WTC11 (cell line): ENCODE measurements around the gene HSD3B7. TPM values are rescaled to one million over a fixed set of nuclear protein-coding genes. Genes with fewer than 3 reads are reported as not detected.

Source experiments
- ATAC-seq: fragments of 200-7000 bp; cut with Tn5 transposase; 2 replicates; pipeline ENCODE4 v1.10.0; 2021; ENCODE audit warnings: mild to moderate bottlenecking, moderate library complexity
- CTCF ChIA-PET: fragments of 300-600 bp; sonication (Branson Sonifier 250); formaldehyde crosslinking; loops from one replicate; lab custom pipeline; 2021; ENCODE audit warnings: antibody characterized with exemption; lab: Charles Lee
- POLR2A ChIA-PET: fragments of 350-600 bp; sonication (Branson Sonifier 250); formaldehyde crosslinking; loops from one replicate; lab custom pipeline; 2021; ENCODE audit warnings: antibody characterized with exemption; lab: Charles Lee
- DNase-seq: peaks from one replicate; pipeline ENCODE4 v3.0.0; 2021; ENCODE audit warnings: low spot score
- H3K27ac Mint-ChIP-seq: 2 replicates; pipeline ENCODE4 v1.8.0; 2021; ENCODE audit warnings: mixed read lengths
- H3K27me3 Mint-ChIP-seq: 2 replicates; pipeline ENCODE4 v1.8.0; 2021; ENCODE audit warnings: low read depth, mild to moderate bottlenecking, moderate library complexity, mixed read lengths
- H3K36me3 Mint-ChIP-seq: 2 replicates; pipeline ENCODE4 v1.8.0; 2021; ENCODE audit warnings: mixed read lengths
- H3K4me1 Mint-ChIP-seq: 2 replicates; pipeline ENCODE4 v1.8.0; 2022; ENCODE audit warnings: mixed read lengths
- H3K4me3 Mint-ChIP-seq: 2 replicates; pipeline ENCODE4 v1.8.0; 2021; ENCODE audit warnings: mild to moderate bottlenecking, moderate library complexity, mixed read lengths
- H3K9me3 Mint-ChIP-seq: 2 replicates; pipeline ENCODE4 v1.8.0; 2021; ENCODE audit warnings: mixed read lengths
- CREM ChIP-seq: sonication (generic); formaldehyde crosslinking; IDR thresholded peaks from 2 replicates; pipeline ENCODE4 v1.8.1; 2022; ENCODE audit warnings: mild to moderate bottlenecking, missing genetic modification reagents, moderate library complexity
- ELF4 ChIP-seq: sonication (generic); formaldehyde crosslinking; IDR thresholded peaks from 2 replicates; pipeline ENCODE4 v1.8.1; 2022; ENCODE audit warnings: low read depth, mild to moderate bottlenecking, moderate library complexity, missing genetic modification reagents
- HMGA2 ChIP-seq: fragments of 250-450 bp; sonication (Bioruptor Pico); IDR thresholded peaks from 2 replicates; pipeline ENCODE4 v1.4.0; 2021; ENCODE audit warnings: mild to moderate bottlenecking, moderate library complexity
- JAZF1 ChIP-seq: fragments of 250-450 bp; sonication (Bioruptor Pico); IDR thresholded peaks from 2 replicates; pipeline ENCODE4 v1.9.0; 2021; ENCODE audit warnings: moderate library complexity, mild to moderate bottlenecking, inconsistent platforms
- KAT7 ChIP-seq: sonication (generic); formaldehyde crosslinking; IDR thresholded peaks from 2 replicates; pipeline ENCODE4 v1.8.1; 2023; ENCODE audit warnings: missing genetic modification reagents, mild to moderate bottlenecking, borderline replicate concordance
- NR2C2 ChIP-seq: sonication (generic); formaldehyde crosslinking; IDR thresholded peaks from 2 replicates; pipeline ENCODE4 v1.8.0; 2022; ENCODE audit warnings: mild to moderate bottlenecking, missing genetic modification reagents
- OVOL2 ChIP-seq: fragments of 250-450 bp; sonication (Bioruptor Pico); IDR thresholded peaks from 2 replicates; pipeline ENCODE4 v1.9.0; 2021; ENCODE audit warnings: mild to moderate bottlenecking, borderline replicate concordance
- RELA ChIP-seq: sonication (generic); formaldehyde crosslinking; IDR thresholded peaks from 2 replicates; pipeline ENCODE4 v1.8.1; 2022; ENCODE audit warnings: missing genetic modification reagents, mild to moderate bottlenecking, borderline replicate concordance
- SP1 ChIP-seq: sonication (generic); formaldehyde crosslinking; conservative IDR thresholded peaks from 2 replicates; pipeline ENCODE4 v1.8.1; 2022; ENCODE audit warnings: missing genetic modification reagents
- total RNA-seq: library from RNA; stranded (reverse); gene quantifications from 3 replicates; pipeline ENCODE4 v1.2.3, GENCODE V29; 2021
- TF ChIP-seq, protein P1 (sequence below): sonication (generic); formaldehyde crosslinking; IDR thresholded peaks from 2 replicates; pipeline ENCODE4 v1.8.1; 2022; ENCODE audit warnings: low read depth, missing genetic modification reagents, borderline replicate concordance
- TF ChIP-seq, protein P2 (sequence below): sonication (generic); formaldehyde crosslinking; IDR thresholded peaks from 2 replicates; pipeline ENCODE4 v1.8.1; 2022; ENCODE audit warnings: mild to moderate bottlenecking, missing genetic modification reagents, moderate library complexity, borderline replicate concordance
- TF ChIP-seq, protein P3 (sequence below): fragments of 250-450 bp; sonication (Bioruptor Pico); IDR thresholded peaks from 2 replicates; pipeline ENCODE4 v1.9.0; 2021; ENCODE audit warnings: moderate library complexity, mild to moderate bottlenecking, inconsistent platforms, borderline replicate concordance
- TF ChIP-seq, protein P4 (sequence below): fragments of 250-450 bp; sonication (Bioruptor Pico); IDR thresholded peaks from 2 replicates; pipeline ENCODE4 v1.9.0; 2021; ENCODE audit warnings: mild to moderate bottlenecking, borderline replicate concordance
- TF ChIP-seq, protein P5 (sequence below): fragments of 250-450 bp; sonication (Bioruptor Pico); IDR thresholded peaks from 2 replicates; pipeline ENCODE4 v1.9.0; 2021; ENCODE audit warnings: mild to moderate bottlenecking
- TF ChIP-seq, protein P6 (sequence below): sonication (generic); formaldehyde crosslinking; IDR thresholded peaks from 2 replicates; pipeline ENCODE4 v1.8.1; 2023; ENCODE audit warnings: mild to moderate bottlenecking, missing genetic modification reagents
- TF ChIP-seq, protein P7 (sequence below): fragments of 250-450 bp; sonication (Bioruptor Pico); IDR thresholded peaks from 2 replicates; pipeline ENCODE4 v1.8.0; 2021; ENCODE audit warnings: mild to moderate bottlenecking

HSD3B7 gene
- total RNA-seq, 1 experiment from 2014 or later, result 4.5 TPM

DNA sequence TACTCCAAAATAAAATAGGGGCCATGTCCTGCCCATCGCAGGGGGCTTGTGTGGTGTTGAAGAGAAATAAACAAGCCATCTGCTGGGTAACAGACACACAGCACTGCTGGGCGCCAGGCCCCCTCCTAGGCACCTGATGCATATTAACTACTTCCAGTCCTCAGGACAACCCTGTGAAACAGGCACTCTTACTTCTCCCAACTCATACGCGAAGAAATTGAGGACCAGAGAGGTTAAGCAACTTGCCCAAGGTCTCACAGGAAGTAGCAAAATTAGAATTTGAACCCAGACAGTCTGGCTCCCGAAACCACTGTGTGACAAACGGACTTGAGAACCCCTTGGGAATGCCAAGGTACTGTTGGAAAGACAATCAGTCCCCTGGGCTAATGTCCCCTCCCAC lies 22.7 kb downstream of the HSD3B7 start (continued):
- TF ChIP-seq, protein P1, sequence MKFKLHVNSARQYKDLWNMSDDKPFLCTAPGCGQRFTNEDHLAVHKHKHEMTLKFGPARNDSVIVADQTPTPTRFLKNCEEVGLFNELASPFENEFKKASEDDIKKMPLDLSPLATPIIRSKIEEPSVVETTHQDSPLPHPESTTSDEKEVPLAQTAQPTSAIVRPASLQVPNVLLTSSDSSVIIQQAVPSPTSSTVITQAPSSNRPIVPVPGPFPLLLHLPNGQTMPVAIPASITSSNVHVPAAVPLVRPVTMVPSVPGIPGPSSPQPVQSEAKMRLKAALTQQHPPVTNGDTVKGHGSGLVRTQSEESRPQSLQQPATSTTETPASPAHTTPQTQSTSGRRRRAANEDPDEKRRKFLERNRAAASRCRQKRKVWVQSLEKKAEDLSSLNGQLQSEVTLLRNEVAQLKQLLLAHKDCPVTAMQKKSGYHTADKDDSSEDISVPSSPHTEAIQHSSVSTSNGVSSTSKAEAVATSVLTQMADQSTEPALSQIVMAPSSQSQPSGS (CRISPR knock-in tag), result no peak
- TF ChIP-seq KAT7 (CRISPR knock-in tag), result no peak
- TF ChIP-seq, protein P2, sequence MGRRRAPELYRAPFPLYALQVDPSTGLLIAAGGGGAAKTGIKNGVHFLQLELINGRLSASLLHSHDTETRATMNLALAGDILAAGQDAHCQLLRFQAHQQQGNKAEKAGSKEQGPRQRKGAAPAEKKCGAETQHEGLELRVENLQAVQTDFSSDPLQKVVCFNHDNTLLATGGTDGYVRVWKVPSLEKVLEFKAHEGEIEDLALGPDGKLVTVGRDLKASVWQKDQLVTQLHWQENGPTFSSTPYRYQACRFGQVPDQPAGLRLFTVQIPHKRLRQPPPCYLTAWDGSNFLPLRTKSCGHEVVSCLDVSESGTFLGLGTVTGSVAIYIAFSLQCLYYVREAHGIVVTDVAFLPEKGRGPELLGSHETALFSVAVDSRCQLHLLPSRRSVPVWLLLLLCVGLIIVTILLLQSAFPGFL, result no peak
- no peak for TF ChIP-seq OVOL2 (CRISPR knock-in tag)
- TF ChIP-seq, protein P3, sequence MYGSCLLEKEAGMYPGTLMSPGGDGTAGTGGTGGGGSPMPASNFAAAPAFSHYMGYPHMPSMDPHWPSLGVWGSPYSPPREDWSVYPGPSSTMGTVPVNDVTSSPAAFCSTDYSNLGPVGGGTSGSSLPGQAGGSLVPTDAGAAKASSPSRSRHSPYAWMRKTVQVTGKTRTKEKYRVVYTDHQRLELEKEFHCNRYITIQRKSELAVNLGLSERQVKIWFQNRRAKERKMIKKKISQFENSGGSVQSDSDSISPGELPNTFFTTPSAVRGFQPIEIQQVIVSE (CRISPR knock-in tag), result no peak
- no peak for TF ChIP-seq SP1 (CRISPR knock-in tag)

DNA sequence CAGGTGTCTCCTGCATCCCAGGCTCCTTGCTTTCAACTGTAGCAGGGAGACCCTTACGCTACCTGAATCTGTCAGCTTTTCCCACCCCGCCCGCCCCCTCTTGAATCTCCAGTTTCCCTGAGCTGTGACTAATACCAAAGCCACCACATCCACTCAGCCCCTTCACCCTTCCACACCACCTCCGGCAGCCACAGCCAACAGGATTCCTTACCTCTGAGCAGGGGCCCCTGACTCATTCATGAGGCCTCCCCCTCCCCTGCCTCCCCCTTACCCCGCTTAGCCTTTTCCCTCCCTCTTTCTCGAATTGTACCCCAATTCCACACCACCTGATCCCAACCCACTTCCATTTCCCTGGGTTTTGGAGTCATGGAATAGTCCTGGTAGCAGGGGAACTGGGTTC lies 23.1 kb downstream of the HSD3B7 start:
- TF ChIP-seq, protein P4, sequence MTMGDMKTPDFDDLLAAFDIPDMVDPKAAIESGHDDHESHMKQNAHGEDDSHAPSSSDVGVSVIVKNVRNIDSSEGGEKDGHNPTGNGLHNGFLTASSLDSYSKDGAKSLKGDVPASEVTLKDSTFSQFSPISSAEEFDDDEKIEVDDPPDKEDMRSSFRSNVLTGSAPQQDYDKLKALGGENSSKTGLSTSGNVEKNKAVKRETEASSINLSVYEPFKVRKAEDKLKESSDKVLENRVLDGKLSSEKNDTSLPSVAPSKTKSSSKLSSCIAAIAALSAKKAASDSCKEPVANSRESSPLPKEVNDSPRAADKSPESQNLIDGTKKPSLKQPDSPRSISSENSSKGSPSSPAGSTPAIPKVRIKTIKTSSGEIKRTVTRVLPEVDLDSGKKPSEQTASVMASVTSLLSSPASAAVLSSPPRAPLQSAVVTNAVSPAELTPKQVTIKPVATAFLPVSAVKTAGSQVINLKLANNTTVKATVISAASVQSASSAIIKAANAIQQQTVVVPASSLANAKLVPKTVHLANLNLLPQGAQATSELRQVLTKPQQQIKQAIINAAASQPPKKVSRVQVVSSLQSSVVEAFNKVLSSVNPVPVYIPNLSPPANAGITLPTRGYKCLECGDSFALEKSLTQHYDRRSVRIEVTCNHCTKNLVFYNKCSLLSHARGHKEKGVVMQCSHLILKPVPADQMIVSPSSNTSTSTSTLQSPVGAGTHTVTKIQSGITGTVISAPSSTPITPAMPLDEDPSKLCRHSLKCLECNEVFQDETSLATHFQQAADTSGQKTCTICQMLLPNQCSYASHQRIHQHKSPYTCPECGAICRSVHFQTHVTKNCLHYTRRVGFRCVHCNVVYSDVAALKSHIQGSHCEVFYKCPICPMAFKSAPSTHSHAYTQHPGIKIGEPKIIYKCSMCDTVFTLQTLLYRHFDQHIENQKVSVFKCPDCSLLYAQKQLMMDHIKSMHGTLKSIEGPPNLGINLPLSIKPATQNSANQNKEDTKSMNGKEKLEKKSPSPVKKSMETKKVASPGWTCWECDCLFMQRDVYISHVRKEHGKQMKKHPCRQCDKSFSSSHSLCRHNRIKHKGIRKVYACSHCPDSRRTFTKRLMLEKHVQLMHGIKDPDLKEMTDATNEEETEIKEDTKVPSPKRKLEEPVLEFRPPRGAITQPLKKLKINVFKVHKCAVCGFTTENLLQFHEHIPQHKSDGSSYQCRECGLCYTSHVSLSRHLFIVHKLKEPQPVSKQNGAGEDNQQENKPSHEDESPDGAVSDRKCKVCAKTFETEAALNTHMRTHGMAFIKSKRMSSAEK (CRISPR knock-in tag), result no peak
- no peak for TF ChIP-seq HMGA2 (CRISPR knock-in tag)
- TF ChIP-seq CREM, result no peak
- TF ChIP-seq, protein P5, sequence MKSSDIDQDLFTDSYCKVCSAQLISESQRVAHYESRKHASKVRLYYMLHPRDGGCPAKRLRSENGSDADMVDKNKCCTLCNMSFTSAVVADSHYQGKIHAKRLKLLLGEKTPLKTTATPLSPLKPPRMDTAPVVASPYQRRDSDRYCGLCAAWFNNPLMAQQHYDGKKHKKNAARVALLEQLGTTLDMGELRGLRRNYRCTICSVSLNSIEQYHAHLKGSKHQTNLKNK (CRISPR knock-in tag), result no peak
- TF ChIP-seq JAZF1 (CRISPR knock-in tag), result no peak
- TF ChIP-seq NR2C2 (CRISPR knock-in tag), result no peak
- TF ChIP-seq RELA, result no peak
- Mint-ChIP-seq H3K4me3 (no peak overlapping the region), H3K9me3 (no peaks in the 10 kb centered on the region), H3K4me1 (peaks cover 24% of the 10 kb centered on the region), H3K27ac (no peak overlapping the region), H3K27me3 (peaks cover 21% of the 10 kb centered on the region), H3K36me3 (no peaks in the 10 kb centered on the region)
- DNase-seq (no peak), ATAC-seq (no peak)
- CTCF ChIA-PET, result interaction anchor here (2.6 kb wide), 1 partner anchor 23 kb away, joined by 12 read pairs; the partner anchor contains the start of gene HSD3B7
- POLR2A ChIA-PET, result interaction anchor here (0.6 kb wide), 1 partner anchor 30 kb away, joined by 4 read pairs; no protein-coding TSS in a partner anchor

DNA sequence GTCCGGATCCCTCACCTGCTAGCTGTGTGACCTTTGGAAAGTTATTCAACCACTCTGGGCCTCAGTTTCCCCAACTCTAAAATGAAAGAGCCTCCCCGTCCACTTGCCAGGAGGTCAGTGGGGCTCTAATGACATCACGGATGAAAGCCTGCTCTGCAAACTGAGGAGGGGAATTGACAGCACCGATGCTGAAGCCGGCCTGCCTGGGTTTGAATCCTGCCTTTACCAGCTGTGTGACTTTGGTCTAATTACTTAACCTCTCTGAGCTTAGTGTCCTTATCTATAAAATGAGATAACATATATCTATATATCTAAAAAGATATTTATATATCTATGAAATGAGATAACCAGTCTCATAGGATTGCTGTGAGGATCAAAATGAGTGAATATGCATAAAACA lies 23.5 kb downstream of the HSD3B7 start:
- ChIA-PET CTCF (interaction anchor here (0.8 to 2.6 kb wide), 3 partner anchors 24 to 434 kb away, joined by 4 to 12 read pairs (median 4); partner anchors contain the start of genes HSD3B7, STX4 and ZNF843), POLR2A (no interaction called here)
- Mint-ChIP-seq H3K36me3 (no peaks in the 10 kb centered on the region), H3K27ac (no peak overlapping the region), H3K4me1 (peaks cover 24% of the 10 kb centered on the region), H3K27me3 (peaks cover 25% of the 10 kb centered on the region), H3K9me3 (no peaks in the 10 kb centered on the region), H3K4me3 (no peak overlapping the region)
- TF ChIP-seq, protein P3 (CRISPR knock-in tag), result no peak
- TF ChIP-seq, protein P6, sequence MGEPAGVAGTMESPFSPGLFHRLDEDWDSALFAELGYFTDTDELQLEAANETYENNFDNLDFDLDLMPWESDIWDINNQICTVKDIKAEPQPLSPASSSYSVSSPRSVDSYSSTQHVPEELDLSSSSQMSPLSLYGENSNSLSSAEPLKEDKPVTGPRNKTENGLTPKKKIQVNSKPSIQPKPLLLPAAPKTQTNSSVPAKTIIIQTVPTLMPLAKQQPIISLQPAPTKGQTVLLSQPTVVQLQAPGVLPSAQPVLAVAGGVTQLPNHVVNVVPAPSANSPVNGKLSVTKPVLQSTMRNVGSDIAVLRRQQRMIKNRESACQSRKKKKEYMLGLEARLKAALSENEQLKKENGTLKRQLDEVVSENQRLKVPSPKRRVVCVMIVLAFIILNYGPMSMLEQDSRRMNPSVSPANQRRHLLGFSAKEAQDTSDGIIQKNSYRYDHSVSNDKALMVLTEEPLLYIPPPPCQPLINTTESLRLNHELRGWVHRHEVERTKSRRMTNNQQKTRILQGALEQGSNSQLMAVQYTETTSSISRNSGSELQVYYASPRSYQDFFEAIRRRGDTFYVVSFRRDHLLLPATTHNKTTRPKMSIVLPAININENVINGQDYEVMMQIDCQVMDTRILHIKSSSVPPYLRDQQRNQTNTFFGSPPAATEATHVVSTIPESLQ, result no peak
- no peak for TF ChIP-seq ELF4 (CRISPR knock-in tag)
- TF ChIP-seq, protein P7, sequence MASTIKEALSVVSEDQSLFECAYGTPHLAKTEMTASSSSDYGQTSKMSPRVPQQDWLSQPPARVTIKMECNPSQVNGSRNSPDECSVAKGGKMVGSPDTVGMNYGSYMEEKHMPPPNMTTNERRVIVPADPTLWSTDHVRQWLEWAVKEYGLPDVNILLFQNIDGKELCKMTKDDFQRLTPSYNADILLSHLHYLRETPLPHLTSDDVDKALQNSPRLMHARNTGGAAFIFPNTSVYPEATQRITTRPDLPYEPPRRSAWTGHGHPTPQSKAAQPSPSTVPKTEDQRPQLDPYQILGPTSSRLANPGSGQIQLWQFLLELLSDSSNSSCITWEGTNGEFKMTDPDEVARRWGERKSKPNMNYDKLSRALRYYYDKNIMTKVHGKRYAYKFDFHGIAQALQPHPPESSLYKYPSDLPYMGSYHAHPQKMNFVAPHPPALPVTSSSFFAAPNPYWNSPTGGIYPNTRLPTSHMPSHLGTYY (CRISPR knock-in tag), result no peak
- DNase-seq (no peak), ATAC-seq (no peak)
